BE2C (cell line): ENCODE results near the gene SLC8B1.

Source experiments
- DNase-seq: peaks from one replicate; pipeline ENCODE4 v3.0.0-alpha.2; 2020
- H3K27me3 ChIP-seq: fragments of 250-450 bp; sonication (Bioruptor Pico); 2 replicates; pipeline ENCODE4 v1.5.1; 2020; ENCODE audit warnings: mild to moderate bottlenecking
- H3K36me3 ChIP-seq: fragments of 250-450 bp; sonication (Bioruptor Pico); 2 replicates; pipeline ENCODE4 v1.5.1; 2020; ENCODE audit warnings: mild to moderate bottlenecking
- H3K4me1 ChIP-seq: fragments of 250-450 bp; sonication (Bioruptor Pico); 2 replicates; pipeline ENCODE4 v1.5.1; 2020
- H3K4me3 ChIP-seq: 2 replicates; pipeline ENCODE4 v1.5.1; 2011; ENCODE audit warnings: low read depth, low read length
- H3K9me3 ChIP-seq: fragments of 250-450 bp; sonication (Bioruptor Pico); 2 replicates; pipeline ENCODE4 v1.5.1; 2020
- CTCF ChIP-seq: IDR thresholded peaks from 2 replicates; pipeline ENCODE4 v1.5.1; 2012; ENCODE audit warnings: mild to moderate bottlenecking, low read depth, low read length

Gene SLC8B1

DNA sequence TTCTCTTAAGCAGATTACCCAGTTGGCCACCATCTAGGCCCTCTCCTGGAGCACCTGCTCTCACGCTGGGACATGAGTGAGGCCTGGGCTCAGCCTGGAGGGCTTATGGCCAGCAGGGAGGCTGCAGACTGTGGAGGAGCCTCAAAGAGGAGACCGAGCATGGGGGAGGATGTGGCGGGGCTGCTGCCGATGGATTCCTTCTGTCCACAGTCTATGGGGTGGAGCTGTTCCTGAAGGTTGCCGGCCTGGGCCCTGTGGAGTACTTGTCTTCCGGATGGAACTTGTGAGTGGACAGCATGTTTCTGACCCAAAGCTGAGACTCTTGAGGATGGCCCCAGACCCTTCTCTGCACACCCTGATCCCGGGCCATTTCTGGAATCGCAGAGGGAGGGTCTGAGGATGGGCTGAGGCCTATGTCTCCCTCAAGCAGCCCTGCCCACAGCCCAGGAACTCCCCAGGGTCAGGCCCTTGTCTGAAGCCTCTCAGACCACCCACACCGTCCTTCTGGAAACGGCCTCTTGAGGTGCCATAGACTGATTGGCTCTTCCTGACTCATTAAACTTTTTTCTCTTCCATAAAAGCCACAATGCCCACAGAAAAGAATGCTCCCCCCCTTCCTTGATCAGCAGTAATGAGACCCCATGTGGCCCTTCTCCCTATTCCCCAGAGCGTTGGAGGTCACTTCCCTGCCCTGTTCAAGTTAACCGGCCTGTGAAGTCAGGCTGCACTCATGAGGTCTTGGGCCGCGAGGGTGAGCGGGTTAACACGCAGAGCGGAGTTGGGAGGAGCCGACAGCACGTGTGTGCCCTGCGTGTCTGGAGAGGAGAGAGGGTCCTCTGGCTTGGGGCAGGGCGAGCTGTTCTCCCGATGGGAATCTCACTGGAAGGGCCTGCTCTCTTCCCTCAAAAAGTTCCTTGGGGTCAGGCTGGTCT is 49.0 kb downstream of the SLC8B1 start:
- TF ChIP-seq CTCF, result no peak
- no peaks in the 10 kb centered on the region for H3K9me3 ChIP-seq
- no peak overlapping the region for H3K4me3 ChIP-seq
- H3K4me1 ChIP-seq, result no peaks in the 10 kb centered on the region
- no peaks in the 10 kb centered on the region for H3K27me3 ChIP-seq
- DNase-seq, result no peak
- peaks cover 21% of the 10 kb centered on the region; the same call in 1 of the 2 replicates for H3K36me3 ChIP-seq

- Histone ChIP-seq H3K4me3 (no peak overlapping the region), H3K4me1 (no peaks in the 10 kb centered on the region), H3K27me3 (no peaks in the 10 kb centered on the region), H3K9me3 (no peaks in the 10 kb centered on the region), H3K36me3 (peaks cover 12% of the 10 kb centered on the region; the same call in 1 of the 2 replicates)
- DNase-seq, result no peak
- no peak for TF ChIP-seq CTCF
Measured at GRCh38 chr12:113284751-113285150, 50.2 kb downstream of the SLC8B1 start.

DNA sequence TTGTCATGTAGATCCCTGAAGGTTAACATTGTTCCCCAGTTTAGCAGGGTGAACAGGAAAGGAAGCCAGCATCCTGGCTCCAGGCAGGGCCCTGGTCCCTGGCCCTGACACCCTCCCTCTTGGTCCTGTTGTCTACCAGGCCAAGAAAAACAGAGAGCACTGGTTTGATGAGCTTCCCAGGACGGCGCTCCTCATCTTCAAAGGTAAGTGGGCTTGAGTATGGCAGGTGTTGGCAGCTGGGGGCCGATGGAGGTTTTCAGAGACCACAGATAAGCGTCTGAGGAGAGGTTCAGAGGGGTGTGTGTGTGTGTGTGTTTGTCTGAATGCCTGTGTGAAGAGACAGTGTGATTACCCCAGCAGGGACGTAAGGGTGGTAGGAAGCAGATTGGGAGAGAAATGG is 56.3 kb downstream of the SLC8B1 start:
- H3K4me3 ChIP-seq, result no peak overlapping the region
- H3K4me1 ChIP-seq, result no peaks in the 10 kb centered on the region
- H3K36me3 ChIP-seq, result peaks cover 3% of the 10 kb centered on the region
- no peak for DNase-seq
- TF ChIP-seq CTCF, result no peak
- no peaks in the 10 kb centered on the region for H3K27me3 ChIP-seq
- H3K9me3 ChIP-seq, result no peaks in the 10 kb centered on the region

GRCh38 chr12:113278141-113278540 is 56.8 kb downstream of the SLC8B1 start:
- DNase-seq, result no peak
- Histone ChIP-seq H3K27me3 (no peaks in the 10 kb centered on the region), H3K9me3 (no peaks in the 10 kb centered on the region), H3K36me3 (peaks cover 4% of the 10 kb centered on the region), H3K4me3 (no peak overlapping the region), H3K4me1 (no peaks in the 10 kb centered on the region)
- no peak for TF ChIP-seq CTCF

DNA sequence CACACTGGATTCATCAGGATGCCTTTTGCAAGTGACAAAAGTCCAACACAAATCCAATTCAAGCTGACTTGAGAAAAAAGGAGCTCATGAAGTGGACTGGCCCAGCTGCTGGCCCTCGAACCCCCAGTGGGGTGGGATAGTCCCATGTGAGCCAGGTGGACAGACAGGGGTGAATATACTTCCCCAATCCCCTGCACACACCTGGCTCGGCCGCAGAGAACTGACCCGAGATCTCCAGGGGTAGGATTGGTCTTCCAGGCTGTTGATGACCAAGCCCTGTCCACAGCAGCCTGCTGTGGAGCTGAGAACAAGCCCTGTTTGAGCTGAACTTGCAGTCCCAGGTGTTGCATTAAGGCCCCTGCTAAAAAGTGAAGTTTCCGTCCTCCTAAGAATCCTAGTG is 57.4 kb downstream of the SLC8B1 start:
- TF ChIP-seq CTCF, result no peak
- no peaks in the 10 kb centered on the region for H3K27me3 ChIP-seq
- peaks cover under 1% of the 10 kb centered on the region; the same call in 1 of the 2 replicates for H3K4me1 ChIP-seq
- no peak for DNase-seq
- H3K9me3 ChIP-seq, result no peaks in the 10 kb centered on the region
- H3K36me3 ChIP-seq, result peaks cover 4% of the 10 kb centered on the region
- no peak overlapping the region for H3K4me3 ChIP-seq

DNA sequence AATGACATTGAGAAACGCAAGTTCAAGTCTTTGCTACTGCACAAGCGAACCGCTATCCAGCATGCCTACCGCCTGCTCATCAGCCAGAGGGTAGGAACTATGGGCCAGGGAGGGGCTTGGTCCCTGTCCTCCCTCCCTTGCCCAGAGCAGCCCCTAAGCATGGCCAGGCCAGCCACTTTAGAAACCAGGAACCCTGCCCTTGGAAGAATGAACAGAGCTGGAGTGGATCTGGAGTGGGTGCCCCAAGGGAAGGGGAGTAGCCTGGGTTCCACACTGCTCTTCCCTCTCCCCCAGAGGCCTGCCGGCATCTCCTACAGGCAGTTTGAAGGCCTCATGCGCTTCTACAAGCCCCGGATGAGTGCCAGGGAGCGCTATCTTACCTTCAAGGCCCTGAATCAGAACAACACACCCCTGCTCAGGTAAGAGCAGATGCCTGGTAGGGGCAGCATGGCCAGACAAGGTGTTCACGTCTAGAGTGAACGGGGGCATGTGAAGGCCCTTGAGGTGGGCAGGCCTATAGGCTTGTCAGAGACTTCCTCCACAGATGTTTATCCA is 57.9 kb downstream of the SLC8B1 start:
- Histone ChIP-seq H3K4me1 (peaks cover 5% of the 10 kb centered on the region), H3K27me3 (no peaks in the 10 kb centered on the region), H3K36me3 (peaks cover 4% of the 10 kb centered on the region), H3K4me3 (no peak overlapping the region), H3K9me3 (no peaks in the 10 kb centered on the region)
- no peak for TF ChIP-seq CTCF
- DNase-seq, result no peak
